Measurements from ENCODE around the gene ANKDD1A.

Gene ANKDD1A

GRCh38 chr15:64947211-64947610, 35.5 kb downstream of the ANKDD1A start:
- no peak overlapping the region for H3K4me3 ChIP-seq (ENCODE audit: low read length)
- TF ChIP-seq CTCF (conservative IDR thresholded peaks at IDR 0.05; ENCODE audit: low read length) = no peak
- DNase-seq (ENCODE audit: low read depth) = no peak

GRCh38 chr15:64948916-64949315, 37.2 kb downstream of the ANKDD1A start:
- DNase-seq (ENCODE audit: low read depth) = no peak
- no peak overlapping the region for H3K4me3 ChIP-seq (ENCODE audit: low read length)
- no peak for TF ChIP-seq CTCF (conservative IDR thresholded peaks at IDR 0.05; ENCODE audit: low read length)

GRCh38 chr15:64949383-64950186, 37.9 kb downstream of the ANKDD1A start:
- no peak overlapping the region for H3K4me3 ChIP-seq (ENCODE audit: low read length)
- TF ChIP-seq CTCF (conservative IDR thresholded peaks at IDR 0.05; ENCODE audit: low read length) = no peak
- DNase-seq (ENCODE audit: low read depth) = no peak

- no peak for DNase-seq (ENCODE audit: low read depth)
- TF ChIP-seq CTCF (conservative IDR thresholded peaks at IDR 0.05; ENCODE audit: low read length) = no peak
- no peak overlapping the region for H3K4me3 ChIP-seq (ENCODE audit: low read length)
These were observed 39.2 kb downstream of the ANKDD1A start for GRCh38 chr15:64950888-64951287.

- DNase-seq (ENCODE audit: low read depth) = no peak
- H3K4me3 ChIP-seq (ENCODE audit: low read length) = no peak overlapping the region
- TF ChIP-seq CTCF (conservative IDR thresholded peaks at IDR 0.05; ENCODE audit: low read length) = no peak
These were observed 40.2 kb downstream of the ANKDD1A start for GRCh38 chr15:64951777-64952418.

GRCh38 chr15:64954395-64954794, 42.7 kb downstream of the ANKDD1A start:
- DNase-seq (ENCODE audit: low read depth) = no peak
- TF ChIP-seq CTCF (conservative IDR thresholded peaks at IDR 0.05; ENCODE audit: low read length) = no peak
- no peak overlapping the region for H3K4me3 ChIP-seq (ENCODE audit: low read length)

GRCh38 chr15:64959128-64959527, 47.4 kb downstream of the ANKDD1A start:
- no peak overlapping the region for H3K4me3 ChIP-seq (ENCODE audit: low read length)
- no peak for DNase-seq (ENCODE audit: low read depth)
- TF ChIP-seq CTCF (conservative IDR thresholded peaks at IDR 0.05; ENCODE audit: low read length) = no peak
